ENCODE results near the gene C19orf85. TPM values are rescaled to one million over a fixed set of nuclear protein-coding genes. Genes with fewer than 3 reads are reported as not detected.

Gene C19orf85
- total RNA-seq, 4 donors from 2014 or later: not detected

DNA sequence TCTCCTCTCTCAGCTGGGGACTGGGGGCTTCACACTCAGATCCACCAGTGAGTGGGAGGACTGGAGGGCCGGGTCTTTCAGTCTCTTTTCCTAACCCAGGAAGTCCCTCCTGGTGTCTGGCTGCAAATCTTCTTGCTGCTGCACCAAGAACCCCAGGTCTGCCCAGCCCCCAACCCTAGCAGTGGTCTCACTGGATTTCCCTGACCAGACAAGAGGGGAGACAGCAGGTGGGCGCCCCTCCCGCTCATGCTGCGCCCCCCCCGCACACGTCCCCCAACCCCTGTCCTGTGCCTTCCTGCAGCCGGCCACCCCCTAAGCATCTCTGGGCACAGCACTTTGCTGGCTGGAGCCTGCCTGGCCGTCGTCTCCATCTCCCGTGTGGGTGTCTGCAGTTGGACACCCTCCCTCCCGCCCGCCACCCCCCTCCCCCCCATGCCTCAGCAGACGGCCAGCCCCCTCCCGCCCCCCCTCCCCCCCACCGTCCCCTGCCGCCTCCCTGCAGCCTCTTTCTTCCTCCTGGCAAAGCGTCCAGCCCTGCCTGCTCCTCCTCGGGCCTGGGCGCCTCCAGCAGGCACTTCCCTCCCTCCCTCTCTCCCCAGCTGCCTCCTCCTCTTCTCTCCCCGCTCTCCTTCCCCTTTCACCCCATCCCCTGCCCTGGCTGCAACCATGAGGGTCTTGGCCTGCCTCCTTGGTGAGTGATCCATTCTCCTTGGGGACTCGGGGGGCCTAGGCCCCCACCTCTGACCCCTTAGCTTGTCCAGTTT, 23.6 kb upstream of the C19orf85 start, which contains the start of gene SSC5D:
TSS of gene SSC5D (plus strand) at position 513 of the 764 bp plus-strand sequence. CDS start at position 667, 154 bp downstream.
- Histone ChIP-seq H3K4me3 (peak within 1 kb of the TSS in 1 of 4 donors; percentile 13), H3K9me3 (no peaks in the 10 kb centered on the region), H3K27ac (peak within 1 kb of the TSS; percentile 48 to 87 (median 80)), H3K4me1 (peaks cover 0 to 42% (median 12%) of the 10 kb centered on the region in 4 donors), H3K27me3 (no peaks in the 10 kb centered on the region), H3K36me3 (peaks cover 0 to 11% (median 0%) of the 10 kb centered on the region in 3 donors)
- no peak for DNase-seq
- TF ChIP-seq POLR2A (IDR thresholded peaks at IDR 0.05): no peak
- TF ChIP-seq, protein P1, sequence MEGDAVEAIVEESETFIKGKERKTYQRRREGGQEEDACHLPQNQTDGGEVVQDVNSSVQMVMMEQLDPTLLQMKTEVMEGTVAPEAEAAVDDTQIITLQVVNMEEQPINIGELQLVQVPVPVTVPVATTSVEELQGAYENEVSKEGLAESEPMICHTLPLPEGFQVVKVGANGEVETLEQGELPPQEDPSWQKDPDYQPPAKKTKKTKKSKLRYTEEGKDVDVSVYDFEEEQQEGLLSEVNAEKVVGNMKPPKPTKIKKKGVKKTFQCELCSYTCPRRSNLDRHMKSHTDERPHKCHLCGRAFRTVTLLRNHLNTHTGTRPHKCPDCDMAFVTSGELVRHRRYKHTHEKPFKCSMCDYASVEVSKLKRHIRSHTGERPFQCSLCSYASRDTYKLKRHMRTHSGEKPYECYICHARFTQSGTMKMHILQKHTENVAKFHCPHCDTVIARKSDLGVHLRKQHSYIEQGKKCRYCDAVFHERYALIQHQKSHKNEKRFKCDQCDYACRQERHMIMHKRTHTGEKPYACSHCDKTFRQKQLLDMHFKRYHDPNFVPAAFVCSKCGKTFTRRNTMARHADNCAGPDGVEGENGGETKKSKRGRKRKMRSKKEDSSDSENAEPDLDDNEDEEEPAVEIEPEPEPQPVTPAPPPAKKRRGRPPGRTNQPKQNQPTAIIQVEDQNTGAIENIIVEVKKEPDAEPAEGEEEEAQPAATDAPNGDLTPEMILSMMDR (IDR thresholded peaks at IDR 0.05): no peak

DNA sequence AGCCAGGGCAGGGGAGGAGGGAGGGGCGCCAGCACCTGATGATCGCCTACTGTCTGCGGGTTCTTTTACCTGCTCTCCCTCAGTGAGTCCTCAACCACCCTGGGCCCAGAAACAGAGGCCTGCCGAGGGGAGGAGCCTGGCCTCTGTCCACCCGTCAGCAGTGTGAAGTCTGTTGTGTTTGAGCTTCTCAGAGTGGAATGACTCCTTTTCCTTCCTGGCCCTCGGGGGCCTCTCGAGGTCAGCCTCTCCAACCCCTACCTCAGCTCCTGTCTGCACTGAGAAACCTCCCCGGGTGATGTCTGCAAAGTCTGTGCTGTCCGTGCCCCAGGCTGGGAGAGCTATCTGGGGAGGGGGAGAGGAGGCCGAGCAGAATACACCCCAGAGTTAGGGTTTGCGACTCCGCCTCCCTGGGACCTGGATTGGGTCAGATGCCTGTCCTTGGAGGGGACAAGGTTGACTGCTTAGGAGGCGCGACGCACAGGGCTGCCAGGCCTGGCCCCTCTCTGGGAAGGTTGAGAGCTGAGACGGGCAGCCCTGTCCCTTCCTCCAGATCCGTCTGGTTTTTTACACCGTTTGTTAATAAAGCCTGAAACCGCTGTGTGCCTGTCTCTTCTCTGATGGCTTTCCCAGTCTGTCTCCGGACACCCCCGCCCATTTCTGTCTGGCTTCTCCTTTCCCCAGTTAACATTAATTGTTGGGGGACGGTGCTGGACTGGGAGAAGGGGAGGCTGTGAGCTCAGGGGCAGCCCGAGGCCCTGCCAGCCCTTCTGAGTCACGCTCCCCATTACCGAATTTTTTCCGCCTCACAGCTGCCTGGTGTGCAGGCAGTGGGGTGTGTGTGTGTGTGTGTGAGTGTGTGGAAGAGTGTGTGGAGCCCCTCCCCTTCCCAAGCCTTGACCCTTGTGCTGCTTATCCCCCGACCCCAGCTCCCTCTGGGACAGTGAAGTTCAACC, 22.7 kb upstream of the C19orf85 start:
- H3K4me1 ChIP-seq: peaks cover 0 to 42% (median 12%) of the 10 kb centered on the region in 4 donors
- H3K4me3 ChIP-seq: no peak overlapping the region
- H3K27me3 ChIP-seq: no peaks in the 10 kb centered on the region
- H3K36me3 ChIP-seq: peaks cover 0 to 20% (median 0%) of the 10 kb centered on the region in 3 donors
- no peaks in the 10 kb centered on the region for H3K9me3 ChIP-seq
- no peak for TF ChIP-seq POLR2A (IDR thresholded peaks at IDR 0.05)
- TF ChIP-seq, protein P1 (IDR thresholded peaks at IDR 0.05): no peak
- no peak for DNase-seq
- H3K27ac ChIP-seq: peak overlapping the region; percentile 48 to 87 (median 80)

DNA sequence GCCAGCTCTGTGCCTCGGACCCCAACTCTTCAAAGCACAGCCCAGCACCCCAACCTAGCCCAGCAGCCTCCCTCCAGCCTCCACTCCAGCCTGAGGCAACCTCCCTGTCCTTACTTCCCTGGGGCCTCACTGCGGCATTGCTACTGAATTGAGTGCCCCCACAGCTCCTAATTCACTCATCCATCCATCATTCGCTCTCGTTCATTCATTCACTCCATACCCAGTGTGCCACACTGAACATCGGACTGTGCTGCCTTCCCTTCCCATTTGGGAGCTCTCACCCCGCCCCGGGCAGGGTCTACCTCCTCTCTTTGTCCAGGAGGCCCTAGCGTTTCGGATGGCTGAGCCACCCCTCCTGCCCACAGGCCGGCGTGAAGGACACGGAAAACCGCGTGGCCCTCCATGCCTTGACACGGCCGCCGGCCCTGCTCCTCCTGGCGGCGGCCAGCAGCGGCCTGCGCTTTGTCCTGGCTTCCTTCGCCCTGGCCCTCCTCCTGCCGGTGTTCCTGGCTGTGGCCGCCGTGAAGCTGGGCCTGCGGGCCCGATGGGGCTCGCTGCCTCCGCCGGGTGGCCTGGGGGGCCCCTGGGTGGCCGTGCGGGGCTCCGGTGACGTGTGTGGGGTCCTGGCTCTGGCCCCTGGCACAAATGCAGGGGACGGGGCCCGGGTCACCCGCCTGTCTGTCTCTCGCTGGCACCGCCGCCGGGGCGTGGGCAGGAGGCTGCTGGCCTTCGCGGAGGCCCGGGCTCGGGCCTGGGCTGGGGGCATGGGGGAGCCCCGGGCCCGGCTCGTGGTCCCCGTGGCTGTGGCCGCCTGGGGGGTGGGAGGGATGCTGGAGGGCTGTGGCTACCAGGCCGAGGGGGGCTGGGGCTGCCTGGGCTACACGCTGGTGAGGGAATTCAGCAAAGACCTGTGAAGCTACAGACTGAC, 21.8 kb upstream of the C19orf85 start:
- DNase-seq: no peak
- no peak for TF ChIP-seq POLR2A (IDR thresholded peaks at IDR 0.05)
- TF ChIP-seq, protein P1 (IDR thresholded peaks at IDR 0.05): no peak
- Histone ChIP-seq H3K4me3 (no peak overlapping the region), H3K4me1 (peaks cover 0 to 42% (median 12%) of the 10 kb centered on the region in 4 donors), H3K27ac (peak overlapping the region; percentile 48 to 87 (median 80)), H3K9me3 (no peaks in the 10 kb centered on the region), H3K27me3 (no peaks in the 10 kb centered on the region), H3K36me3 (peaks cover 0 to 27% (median 0%) of the 10 kb centered on the region in 3 donors)

DNA sequence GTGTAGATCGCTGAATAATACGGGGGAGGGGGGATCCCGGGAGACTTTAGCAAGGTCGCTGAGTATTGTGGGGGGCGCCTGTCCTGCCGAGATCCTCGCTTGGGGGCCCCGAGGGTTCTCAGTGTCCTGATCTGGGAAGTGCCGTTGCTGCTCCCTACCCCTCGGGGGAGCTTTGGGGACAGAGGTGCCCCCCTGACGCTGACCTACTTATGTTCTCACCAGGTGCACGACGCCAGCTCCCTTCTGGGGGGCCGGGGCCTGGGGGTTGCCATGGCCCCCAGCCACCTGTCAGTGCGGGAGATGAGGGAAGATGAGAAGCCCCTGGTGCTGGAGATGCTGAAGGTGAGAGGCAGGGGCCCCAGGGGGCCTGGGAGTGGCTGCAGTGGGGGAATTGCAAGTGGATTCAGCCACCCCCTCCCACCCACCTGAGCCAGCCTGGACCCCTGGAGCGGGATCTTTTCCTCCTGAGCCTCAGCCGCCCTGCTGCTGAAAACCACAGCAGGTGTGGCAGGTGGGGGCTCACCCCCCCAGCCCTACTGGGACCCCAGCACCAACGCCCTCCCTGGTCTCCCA, 21.0 kb upstream of the C19orf85 start:
- DNase-seq: no peak
- TF ChIP-seq, protein P1 (IDR thresholded peaks at IDR 0.05): no peak
- TF ChIP-seq POLR2A (IDR thresholded peaks at IDR 0.05): no peak
- Histone ChIP-seq H3K4me3 (peak overlapping the region; percentile 51 to 64 (median 58)), H3K9me3 (no peaks in the 10 kb centered on the region), H3K36me3 (peaks cover 0 to 27% (median 0%) of the 10 kb centered on the region in 3 donors), H3K4me1 (peaks cover 0 to 42% (median 12%) of the 10 kb centered on the region in 4 donors), H3K27me3 (no peaks in the 10 kb centered on the region), H3K27ac (peak overlapping the region; percentile 77 to 87 (median 80))

Measured in Peyer's patch (tissue), 4 donors.